Posterior vena cava (tissue), 2 donors: ENCODE data around the gene RBM44. TPM values are rescaled to one million over a fixed set of nuclear protein-coding genes. Genes with fewer than 3 reads are reported as not detected.
"Not testable (repeated sequence)": the region's sequence is repeated elsewhere in the genome, so short reads cannot be mapped to it uniquely, and the experiment has no call there.

Source experiments
- DNase-seq: peaks from one replicate; pipeline ENCODE4 v3.0.0-alpha.2; 2020; ENCODE audit warnings: low spot score
- intact Hi-C, 2 donors: fragments of 100-400 bp; cut with DNase I; formaldehyde crosslinking; loops; one replicate each; pipeline versions ENCODE4 v1.14.1 to v1.14.2; 2022 to 2023
- long read RNA-seq, 2 donors: library from polyadenylated mRNA; unstranded; transcript quantifications; one replicate each; pipeline ENCODE4 v2.0.0, GENCODE V29; 2020 to 2021
- total RNA-seq, 2 donors: library from RNA; stranded (reverse); fragmentation: NEBNext Ultra II Directional; extraction: Animal tissue kit (Norgen Biotek cat#: 25700); gene quantifications; one replicate each; pipeline ENCODE4 v1.2.1, GENCODE V29; 2021
- donor health status: DM: yes; HTN: yes; CAD: no.
- donor health status: DM: yes; HTN: yes; CAD: no.

The RBM44 gene, protein sequence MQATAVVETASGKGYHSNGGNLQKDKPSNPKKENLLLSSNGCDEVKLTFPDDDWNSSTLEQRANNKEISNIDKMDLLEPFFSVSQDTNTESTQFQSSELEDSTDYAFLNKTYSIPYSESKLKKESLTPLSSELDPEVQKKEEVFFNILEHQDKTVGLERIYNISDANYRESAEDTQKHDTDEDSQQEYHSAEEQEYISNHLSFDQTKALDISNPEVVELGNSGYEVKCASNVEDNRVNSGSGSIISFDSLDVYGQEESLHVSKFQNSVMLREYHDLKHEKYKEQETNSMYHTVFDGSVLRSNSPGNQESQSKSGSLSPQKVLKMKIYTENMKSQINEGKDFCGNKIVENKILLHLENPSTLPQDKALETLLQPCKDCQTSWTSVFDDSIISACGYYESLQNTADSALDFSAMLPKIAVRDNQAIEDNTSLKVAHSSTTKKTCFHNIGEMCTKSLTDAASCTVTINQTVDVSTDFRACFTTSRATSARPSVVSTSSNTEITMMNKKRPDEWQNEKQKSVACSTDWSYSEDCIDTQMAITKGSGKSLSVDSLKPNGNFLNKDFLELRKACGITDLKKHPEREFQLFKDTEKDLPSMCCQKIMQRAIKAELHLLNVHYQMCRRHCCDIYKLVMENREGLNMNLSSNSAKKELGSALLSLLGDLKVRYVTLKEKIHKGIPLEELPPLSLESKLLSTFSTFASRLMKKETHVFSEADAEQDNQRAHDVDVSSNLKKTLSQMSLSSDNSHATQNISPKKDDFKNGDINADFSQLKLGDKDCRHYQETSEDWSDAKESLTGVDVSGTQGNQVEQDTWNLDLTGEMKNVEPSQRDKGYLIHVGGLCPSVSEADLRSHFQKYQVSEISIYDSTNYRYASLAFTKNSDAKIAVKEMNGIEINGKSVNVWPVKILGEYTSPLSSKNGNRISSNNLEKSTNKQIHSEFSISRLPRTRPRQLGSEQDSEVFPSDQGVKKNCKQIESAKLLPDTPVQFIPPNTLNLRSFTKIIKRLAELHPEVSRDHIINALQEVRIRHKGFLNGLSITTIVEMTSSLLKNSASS
- total RNA-seq, result 1 to 10 TPM in 1 of 2 donors, under 1 TPM in 1; 0.60 to 1.6 TPM
- long read RNA-seq, donor 1, result 0 reads
- long read RNA-seq, donor 2, result 0 reads

GRCh38 chr2:237798236-237799059 is at the start of gene RBM44:
Gene RBM44 (plus strand): TSS chr2:237798779. CDS start chr2:237813610, 14,831 bp downstream.
- DNase-seq, result no peak
- intact Hi-C loops, result no loop called here

GRCh38 chr2:237749002-237749401 is 49.6 kb upstream of the RBM44 start:
- no peak for DNase-seq
- intact Hi-C loops, result loop anchor here (5.0 to 10.0 kb wide), 4 partner anchors 82 to 234 kb away; partner anchors contain the start of gene RAB17 (in 1 of the 2)

DNA sequence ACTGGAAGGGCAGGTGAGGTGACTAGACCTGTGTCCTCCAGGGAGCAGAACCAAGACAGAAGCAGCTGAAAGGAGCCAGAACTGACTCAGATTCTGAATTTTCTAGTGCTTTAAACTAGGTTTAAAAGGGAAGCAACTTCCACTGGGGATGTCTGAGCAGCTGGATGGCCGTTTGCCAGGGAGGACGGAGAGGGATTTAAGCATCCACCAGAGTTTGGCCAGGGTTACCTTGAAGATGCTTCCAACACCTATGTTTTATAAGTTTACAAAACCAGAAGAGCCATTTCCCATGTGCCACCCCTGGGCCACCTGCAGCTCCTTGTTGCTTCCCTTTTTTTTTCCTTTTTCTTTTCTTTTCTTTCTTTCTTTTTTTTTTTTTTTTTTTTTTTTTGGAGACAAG is 48.6 kb upstream of the RBM44 start:
- intact Hi-C loops, result loop anchor here (5.0 to 10.0 kb wide), 4 partner anchors 83 to 235 kb away; partner anchors contain the start of gene RAB17 (in 1 of the 2)
- DNase-seq, result peak; percentile 56

- intact Hi-C loops, result not testable (repeated sequence)
- peak; percentile 30 for DNase-seq
Measured at GRCh38 chr2:237750441-237750840, 48.1 kb upstream of the RBM44 start.

- intact Hi-C loops, result no loop called here
- DNase-seq, result peak; percentile 79
Measured at GRCh38 chr2:237752761-237753165, 45.8 kb upstream of the RBM44 start.

DNA sequence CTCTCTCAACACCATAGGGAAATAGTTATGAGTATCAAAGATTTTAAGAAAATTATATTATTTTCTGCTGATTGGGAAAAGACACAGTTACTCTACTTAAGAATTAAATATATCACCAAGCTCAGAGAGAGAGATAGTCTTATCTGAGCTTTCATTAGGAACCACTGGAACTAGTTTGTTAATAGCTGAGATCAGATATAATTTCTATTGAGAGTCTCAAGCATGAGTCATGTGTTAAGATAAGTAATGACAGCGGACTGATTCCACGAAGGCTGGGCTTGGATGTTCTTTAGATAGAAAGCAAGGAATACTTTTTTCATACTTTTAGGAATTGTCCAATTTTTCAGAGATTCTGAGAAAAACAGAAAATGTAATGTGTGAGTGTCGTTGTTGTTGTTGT is 44.4 kb upstream of the RBM44 start:
- intact Hi-C loops, result no loop called here
- DNase-seq, result no peak

GRCh38 chr2:237754626-237755248 is 43.8 kb upstream of the RBM44 start:
- peak; percentile 64 for DNase-seq
- intact Hi-C loops, result no loop called here

DNA sequence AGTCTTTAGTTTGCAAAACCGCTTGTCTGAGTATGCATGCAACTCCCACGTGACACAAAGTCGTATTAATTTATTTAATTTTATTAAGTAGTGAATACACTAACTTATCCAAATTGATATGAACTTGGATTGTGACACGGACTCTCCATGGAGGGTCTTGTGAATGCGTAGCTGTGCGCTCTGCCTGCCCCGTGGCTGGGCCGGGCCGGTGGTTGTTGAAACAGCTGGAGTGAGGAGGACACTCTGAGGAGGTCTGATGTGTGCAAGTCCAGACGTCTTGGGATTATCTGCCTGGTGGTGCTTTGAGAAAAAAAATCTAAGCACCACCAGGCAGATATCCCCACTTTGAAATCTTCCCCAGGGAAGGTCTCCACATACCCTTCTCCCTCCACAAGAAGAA is 41.0 kb upstream of the RBM44 start:
- DNase-seq, result no peak
- intact Hi-C loops, result no loop called here

DNA sequence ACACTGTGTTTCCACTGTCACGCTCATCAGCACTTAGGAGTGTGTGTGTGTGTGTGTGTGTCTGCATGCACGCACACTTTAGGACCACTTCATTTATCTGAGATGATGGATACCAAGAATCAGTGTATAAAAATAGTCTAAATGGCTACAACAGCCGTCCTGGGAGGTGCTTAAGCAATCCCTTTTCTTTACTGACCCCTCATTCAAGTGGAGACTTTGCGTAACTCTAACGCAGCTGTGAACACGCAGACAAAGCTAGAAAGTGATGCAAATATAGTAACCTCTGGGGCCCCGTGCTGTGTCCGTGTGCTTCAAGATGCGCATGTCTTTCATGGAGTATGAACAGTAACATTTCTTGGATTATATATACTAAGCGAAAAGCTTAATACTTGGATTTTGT is 40.4 kb upstream of the RBM44 start:
- intact Hi-C loops, result no loop called here
- no peak for DNase-seq

DNA sequence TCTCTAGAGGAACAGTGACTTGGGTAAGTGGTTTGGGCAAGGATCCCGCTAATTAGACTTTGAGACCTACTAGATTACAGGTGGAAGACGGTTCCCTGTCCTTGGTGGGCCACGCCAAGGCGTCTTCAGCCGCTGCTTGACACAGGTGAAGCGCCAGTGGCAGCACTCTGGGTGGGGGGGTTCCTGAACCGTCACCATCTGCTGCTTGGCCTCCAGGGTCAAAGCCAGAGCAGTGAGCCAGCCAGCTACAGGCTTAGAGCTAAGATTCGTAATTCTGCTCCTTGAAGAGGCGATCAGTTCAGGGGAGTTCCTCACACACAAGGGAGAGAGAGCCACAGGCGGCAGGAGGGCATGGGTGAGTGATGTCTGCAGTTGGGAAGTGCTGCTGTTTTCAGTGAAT is 39.4 kb upstream of the RBM44 start:
- DNase-seq, result peak; percentile 56
- intact Hi-C loops, result no loop called here

DNA sequence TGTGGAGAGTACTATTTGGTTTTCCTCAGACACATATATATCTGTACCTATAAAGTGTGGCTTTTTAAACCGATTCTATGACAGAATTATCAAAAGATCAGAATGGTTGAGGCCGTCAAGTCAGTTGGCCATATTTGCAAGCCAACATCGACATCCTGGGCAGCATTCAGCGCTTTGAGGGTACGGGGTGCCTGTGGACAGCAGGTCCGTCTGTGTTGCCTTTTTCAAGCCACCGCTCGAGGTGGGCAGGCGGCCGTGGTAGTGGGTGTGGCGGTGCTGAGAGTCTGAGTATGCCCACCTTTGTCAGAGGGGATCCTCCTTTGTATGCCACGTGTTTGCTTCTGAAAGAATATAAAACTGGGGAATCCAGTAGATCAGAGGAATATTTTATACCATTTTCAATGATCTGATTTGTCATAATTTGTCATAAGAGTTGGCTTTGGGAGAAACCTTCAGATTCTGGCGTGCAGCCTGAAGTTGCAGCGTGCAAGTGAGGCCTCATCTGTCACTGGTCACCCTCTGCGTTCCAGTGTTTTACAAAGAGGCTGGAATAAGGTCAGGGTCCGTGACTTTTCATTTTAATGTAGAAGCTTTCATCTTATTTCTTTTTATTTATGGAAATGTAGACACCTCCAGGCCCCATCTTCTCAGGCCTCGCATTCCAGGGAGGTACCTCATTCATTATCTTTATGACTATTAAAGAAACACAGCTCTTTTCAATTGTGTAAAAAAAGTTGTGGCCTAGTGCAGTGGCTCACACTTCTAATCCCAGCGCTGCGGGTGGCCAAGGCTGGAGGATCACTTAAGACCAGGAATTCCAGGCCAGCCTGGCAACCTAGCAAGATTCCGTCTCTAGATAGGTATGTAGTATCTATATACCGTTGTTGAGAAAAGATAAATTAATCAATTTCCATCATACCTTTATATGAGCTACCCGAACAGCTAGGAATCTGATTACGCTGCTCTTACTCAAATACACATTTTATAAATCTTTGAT is 37.8 kb upstream of the RBM44 start:
- DNase-seq, result peak; percentile 76
- intact Hi-C loops, result no loop called here

DNA sequence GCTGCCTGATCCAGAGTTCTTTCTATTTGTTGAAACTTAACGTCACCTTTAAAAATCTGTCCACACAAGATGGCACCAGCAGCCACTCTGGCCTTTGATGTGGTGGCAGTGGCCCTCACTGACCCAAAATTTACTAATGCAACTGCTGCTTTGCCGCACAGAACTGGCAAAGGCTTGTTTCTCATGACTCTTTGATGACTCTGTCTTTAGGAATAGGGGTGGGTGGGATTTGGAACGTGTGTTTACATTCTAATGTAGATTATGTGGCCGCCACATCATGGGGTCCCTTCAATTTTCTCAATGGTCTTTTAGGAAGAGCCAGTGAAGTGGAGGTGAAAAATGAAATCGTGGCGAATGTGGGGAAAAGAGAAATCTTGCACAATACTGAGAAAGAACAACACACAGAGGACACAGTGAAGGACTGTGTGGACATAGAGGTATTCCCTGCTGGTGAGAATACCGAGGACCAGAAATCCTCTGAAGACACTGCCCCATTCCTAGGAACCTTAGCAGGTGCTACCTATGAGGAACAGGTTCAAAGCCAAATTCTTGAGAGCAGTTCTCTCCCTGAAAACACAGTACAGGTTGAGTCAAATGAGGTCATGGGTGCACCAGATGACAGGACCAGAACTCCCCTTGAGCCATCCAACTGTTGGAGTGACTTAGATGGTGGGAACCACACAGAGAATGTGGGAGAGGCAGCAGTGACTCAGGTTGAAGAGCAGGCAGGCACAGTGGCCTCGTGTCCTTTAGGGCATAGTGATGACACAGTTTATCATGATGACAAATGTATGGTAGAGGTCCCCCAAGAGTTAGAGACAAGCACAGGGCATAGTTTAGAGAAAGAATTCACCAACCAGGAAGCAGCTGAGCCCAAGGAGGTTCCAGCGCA is 36.0 kb upstream of the RBM44 start:
- intact Hi-C loops, DNase-seq: not testable (repeated sequence)

DNA sequence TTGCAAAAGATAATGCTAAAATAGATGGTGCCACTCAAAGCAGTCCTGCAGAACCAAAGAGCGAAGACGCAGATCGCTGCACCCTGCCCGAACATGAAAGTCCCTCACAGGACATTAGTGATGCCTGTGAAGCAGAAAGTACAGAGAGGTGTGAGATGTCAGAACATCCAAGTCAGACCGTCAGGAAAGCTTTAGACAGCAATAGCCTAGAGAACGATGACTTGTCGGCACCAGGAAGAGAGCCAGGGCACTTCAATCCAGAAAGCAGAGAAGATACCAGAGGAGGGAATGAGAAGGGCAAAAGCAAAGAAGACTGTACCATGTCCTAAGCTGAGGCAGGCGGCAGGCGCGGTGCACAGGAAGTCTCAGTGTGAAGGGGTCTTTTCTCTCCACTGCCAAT is 34.8 kb upstream of the RBM44 start:
- intact Hi-C loops, result no loop called here
- DNase-seq, result peak; percentile 48

DNA sequence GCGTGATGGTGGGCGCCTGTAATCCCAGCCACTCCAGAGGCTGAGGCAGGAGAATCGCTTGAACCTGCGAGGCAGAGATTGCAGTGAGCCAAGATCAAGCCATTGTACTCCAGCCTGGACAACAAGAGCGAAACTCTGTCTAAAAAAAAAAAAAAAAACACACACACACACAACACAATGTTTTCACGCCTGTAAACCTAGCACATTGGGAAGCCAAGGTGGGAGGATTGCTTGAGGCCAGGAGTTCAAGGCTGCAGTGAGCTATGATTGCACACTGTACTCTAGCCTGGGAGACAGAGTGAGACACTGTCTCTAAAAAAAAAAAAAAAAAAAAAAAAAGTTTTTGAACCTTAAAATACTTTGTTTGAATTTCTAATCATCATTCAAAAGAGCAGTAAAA is 33.5 kb upstream of the RBM44 start:
- DNase-seq, intact Hi-C loops: not testable (repeated sequence)

GRCh38 chr2:237765875-237766274 is 32.7 kb upstream of the RBM44 start:
- DNase-seq, result peak; percentile 64
- intact Hi-C loops, result no loop called here

GRCh38 chr2:237766340-237766739 is 32.2 kb upstream of the RBM44 start:
- intact Hi-C loops, result no loop called here
- DNase-seq, result peak; percentile 60
